ENCODE data around the gene STH. TPM values are rescaled to one million over a fixed set of nuclear protein-coding genes. Genes with fewer than 3 reads are reported as not detected.
"Not testable (repeated sequence)": the region's sequence is repeated elsewhere in the genome, so short reads cannot be mapped to it uniquely, and the experiment has no call there.

STH gene
- total RNA-seq, 1 donor from 2014 or later = 1.7 TPM

DNA sequence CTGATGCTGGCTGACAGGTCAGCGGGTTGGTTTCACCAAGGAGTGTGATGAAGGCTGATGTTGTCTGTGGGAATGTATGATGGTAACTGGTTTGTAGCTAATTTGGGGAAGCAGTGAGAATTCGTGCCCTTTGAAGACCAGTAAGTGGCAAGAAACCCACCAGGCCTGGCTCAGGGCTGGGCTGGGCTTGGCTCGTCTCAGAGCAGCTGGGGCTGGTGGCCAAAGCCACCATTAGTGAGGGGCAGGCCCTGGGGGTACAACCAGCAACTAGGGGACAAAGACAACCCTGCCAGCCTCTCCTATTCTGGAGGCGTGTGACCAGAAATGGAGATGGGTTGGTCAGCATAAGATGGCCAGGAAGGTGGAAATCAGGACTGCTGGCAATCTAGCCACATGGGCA, 13.0 kb upstream of the STH start:
- DNase-seq = no peak

DNA sequence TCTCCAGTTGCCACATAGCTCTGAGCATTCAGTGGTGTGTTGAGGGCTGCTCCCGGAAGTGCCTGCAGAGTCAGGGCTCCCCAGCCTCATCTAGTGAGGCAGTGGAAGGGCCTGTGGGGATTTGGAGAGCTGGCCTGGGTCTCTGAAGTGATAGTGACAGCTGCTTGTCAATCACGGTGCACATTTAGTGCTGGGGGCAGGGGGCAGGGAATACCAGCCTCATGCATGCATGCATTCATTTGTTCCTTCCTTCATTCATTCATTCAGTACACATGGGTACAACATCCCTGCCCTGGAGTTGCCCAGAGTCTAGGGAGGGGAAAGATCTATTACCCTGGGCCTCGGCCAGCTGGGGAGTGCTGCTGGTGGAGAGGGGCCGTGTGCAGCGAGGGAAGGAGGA, 11.3 kb upstream of the STH start:
- no peak for DNase-seq

DNA sequence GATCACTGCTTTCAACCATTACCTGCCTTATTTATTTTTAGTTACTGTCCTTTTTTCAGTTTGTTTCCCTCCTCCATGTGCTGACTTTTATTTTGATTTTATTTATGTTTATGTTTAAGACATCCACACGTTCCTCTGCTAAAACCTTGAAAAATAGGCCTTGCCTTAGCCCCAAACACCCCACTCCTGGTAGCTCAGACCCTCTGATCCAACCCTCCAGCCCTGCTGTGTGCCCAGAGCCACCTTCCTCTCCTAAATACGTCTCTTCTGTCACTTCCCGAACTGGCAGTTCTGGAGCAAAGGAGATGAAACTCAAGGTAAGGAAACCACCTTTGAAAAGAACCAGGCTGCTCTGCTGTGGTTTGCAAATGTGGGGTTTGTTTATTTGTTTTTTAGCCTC, 9.3 kb upstream of the STH start:
- DNase-seq = no peak

DNA sequence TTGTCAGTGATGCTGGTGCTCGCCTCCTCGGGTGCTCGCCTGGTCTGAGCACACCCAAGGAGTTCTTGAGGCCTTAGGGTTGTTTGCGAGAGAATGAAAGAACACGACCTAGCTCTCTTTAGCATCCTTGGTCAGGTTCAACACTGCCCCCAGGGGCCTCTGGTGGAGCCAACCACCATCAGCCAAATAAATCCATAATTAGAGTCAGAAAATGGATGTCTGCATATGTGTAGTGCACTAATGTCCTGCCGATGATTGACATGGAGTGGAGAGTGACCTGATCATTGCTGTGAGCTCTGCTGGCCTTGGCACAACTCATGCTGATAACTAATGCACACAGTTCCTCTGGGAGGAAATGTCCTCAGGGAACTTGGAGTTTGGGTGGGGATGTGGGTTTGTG, 8.2 kb upstream of the STH start:
- no peak for DNase-seq

DNA sequence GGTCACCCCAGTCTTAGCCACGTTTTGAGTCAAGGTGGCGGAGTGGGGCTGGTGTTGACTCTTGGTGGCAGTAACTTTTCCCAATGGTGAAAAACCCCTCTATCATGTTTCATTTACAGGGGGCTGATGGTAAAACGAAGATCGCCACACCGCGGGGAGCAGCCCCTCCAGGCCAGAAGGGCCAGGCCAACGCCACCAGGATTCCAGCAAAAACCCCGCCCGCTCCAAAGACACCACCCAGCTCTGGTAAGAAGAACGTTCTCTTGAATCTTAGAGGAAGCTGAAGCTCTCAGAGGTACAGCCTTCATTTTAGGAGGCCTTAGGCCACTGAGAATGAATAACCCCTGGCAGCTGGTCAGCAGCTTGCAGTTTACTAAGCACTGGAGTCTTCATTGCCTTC, 7.7 kb upstream of the STH start:
- no peak for DNase-seq

DNA sequence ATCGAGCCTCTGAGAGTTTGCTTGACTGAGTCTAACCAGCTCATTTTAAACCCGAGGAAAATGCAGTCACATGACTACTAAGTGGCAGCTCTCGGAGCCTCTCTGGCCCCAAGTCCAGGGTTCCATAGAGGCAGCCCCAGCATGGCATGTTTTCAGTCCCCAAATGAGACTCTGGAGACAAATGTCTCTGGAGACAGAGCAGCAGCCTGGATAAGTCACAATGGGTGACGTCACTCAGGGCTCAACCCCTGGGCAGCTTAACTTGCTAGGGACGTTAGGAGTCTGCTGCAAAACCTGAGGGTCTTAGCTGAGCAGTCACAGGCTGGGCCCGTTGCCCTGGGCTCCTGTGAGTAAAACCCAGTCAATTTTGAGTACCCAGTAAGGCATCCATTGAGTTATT, 6.9 kb upstream of the STH start:
- DNase-seq = no peak

DNA sequence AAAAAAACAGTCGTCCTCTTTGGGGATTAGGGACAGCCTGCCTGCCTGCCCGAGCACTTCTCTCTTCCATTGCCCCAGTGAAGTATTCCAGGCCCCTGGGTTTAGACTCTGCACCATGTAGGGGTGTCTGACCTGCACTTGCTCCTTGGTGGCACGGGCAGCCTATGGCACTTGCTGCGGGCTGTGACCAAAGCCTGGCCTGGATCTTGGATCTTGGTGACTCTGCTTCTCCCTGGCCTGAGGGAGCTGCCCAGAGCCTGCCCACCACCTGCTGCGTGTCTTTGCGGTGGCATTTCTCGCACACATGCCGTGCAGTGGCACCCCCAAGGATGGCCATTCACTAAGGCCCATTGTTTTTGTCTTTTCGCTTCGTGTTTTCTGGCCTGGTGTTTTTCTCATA, 6.1 kb upstream of the STH start:
- no peak for DNase-seq

DNA sequence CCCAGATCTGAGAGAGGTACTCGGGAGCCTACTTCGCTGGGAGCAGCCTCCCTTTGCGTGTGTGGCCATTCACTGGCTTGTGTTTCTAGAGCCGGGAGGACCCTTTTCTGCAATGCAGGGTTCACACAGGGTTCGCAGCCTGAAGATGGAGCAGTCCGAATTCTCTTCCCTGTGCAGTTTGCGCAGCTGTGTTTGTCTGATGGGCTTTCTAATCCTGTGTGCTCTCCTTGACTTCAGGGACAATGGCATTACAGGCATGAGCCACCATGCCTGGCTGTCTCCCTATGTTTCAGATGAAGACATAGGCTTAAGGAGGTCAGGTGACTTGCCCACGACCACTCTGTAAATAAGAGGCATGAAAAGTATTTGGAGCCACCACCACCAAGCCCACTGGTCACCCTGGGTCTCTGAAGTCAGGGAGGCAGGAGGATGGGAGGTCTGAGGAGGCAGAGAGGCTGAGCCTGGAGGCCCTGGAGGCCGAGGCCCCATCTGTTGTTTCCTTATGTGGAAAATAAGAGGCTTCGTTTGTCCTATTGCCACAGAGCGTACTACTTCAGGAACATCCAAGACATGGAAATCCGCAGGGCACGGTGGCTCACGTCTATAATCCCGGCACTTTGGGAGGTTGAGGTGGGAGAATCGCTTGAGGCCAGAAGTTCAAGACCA, 5.0 kb upstream of the STH start:
- no peak for DNase-seq

DNA sequence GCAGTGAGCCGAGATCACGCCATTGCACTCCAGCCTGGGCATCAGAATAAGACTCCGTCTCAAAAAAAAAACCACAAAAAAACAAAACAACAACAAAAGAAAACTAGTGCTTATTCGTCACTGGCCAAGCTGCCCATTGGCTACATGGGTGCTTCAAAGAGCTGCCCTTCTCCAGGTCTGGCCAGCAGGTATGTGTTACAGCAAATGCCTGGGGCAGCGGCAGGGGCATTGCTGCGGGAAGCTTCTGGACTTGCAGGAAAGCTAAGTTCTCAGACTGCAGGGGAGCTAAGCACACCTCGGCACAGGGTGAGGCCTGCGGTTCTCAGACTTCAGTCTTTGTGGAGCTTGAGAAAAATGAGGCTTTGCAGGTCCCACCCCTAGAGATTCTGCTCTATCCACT, 4.1 kb upstream of the STH start:
- DNase-seq = no peak

DNA sequence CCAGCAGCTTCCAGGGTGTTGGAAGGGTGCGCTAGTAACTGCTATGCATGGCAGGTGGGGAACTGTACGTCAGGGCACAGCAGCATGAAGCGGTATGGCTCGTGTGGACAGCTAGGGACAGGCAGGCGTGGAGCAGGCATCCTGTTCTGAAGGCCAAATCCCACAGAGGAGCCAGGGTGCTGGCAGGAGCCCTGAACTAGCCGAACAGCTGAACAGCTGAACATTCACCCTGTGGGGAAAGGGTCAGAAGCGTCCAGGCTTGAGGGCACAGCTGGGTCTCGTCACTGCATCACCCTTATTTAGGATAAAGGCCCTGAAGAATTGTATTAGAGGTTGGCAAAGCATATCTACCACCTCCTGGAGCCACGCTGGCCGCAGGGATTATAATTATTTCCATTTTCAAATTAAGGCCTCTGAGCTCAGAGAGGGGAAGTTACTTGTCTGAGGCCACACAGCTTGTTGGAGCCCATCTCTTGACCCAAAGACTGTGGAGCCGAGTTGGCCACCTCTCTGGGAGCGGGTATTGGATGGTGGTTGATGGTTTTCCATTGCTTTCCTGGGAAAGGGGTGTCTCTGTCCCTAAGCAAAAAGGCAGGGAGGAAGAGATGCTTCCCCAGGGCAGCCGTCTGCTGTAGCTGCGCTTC, 3.3 kb upstream of the STH start:
- peak; percentile 45 for DNase-seq

DNA sequence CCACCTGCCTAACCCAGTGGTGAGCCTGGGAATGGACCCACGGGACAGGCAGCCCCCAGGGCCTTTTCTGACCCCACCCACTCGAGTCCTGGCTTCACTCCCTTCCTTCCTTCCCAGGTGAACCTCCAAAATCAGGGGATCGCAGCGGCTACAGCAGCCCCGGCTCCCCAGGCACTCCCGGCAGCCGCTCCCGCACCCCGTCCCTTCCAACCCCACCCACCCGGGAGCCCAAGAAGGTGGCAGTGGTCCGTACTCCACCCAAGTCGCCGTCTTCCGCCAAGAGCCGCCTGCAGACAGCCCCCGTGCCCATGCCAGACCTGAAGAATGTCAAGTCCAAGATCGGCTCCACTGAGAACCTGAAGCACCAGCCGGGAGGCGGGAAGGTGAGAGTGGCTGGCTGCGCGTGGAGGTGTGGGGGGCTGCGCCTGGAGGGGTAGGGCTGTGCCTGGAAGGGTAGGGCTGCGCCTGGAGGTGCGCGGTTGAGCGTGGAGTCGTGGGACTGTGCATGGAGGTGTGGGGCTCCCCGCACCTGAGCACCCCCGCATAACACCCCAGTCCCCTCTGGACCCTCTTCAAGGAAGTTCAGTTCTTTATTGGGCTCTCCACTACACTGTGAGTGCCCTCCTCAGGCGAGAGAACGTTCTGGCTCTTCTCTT, 2.6 kb upstream of the STH start:
- no peak for DNase-seq

DNA sequence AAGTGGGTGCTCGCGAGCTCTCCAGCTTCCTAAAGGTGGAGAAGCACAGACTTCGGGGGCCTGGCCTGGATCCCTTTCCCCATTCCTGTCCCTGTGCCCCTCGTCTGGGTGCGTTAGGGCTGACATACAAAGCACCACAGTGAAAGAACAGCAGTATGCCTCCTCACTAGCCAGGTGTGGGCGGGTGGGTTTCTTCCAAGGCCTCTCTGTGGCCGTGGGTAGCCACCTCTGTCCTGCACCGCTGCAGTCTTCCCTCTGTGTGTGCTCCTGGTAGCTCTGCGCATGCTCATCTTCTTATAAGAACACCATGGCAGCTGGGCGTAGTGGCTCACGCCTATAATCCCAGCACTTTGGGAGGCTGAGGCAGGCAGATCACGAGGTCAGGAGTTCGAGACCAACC, 1.9 kb upstream of the STH start:
- no peak for DNase-seq

DNA sequence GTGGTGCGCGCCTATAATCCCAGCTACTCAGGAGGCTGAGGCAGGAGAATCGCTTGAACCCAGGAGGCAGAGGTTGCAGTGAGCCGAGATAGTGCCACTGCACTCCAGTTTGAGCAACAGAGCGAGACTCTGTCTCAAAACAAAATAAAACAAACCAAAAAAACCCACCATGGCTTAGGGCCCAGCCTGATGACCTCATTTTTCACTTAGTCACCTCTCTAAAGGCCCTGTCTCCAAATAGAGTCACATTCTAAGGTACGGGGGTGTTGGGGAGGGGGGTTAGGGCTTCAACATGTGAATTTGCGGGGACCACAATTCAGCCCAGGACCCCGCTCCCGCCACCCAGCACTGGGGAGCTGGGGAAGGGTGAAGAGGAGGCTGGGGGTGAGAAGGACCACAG, 1.4 kb upstream of the STH start:
- no peak for DNase-seq

DNA sequence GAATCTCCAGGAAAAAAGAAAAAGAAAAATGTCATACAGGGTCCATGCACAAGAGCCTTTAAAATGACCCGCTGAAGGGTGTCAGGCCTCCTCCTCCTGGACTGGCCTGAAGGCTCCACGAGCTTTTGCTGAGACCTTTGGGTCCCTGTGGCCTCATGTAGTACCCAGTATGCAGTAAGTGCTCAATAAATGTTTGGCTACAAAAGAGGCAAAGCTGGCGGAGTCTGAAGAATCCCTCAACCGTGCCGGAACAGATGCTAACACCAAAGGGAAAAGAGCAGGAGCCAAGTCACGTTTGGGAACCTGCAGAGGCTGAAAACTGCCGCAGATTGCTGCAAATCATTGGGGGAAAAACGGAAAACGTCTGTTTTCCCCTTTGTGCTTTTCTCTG, 845 bp downstream of the STH start:
- no peak for DNase-seq

DNA sequence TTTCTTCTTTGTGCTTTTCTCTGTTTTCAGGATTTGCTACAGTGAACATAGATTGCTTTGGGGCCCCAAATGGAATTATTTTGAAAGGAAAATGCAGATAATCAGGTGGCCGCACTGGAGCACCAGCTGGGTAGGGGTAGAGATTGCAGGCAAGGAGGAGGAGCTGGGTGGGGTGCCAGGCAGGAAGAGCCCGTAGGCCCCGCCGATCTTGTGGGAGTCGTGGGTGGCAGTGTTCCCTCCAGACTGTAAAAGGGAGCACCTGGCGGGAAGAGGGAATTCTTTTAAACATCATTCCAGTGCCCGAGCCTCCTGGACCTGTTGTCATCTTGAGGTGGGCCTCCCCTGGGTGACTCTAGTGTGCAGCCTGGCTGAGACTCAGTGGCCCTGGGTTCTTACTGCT, 1.2 kb downstream of the STH start:
- no peak for DNase-seq

DNA sequence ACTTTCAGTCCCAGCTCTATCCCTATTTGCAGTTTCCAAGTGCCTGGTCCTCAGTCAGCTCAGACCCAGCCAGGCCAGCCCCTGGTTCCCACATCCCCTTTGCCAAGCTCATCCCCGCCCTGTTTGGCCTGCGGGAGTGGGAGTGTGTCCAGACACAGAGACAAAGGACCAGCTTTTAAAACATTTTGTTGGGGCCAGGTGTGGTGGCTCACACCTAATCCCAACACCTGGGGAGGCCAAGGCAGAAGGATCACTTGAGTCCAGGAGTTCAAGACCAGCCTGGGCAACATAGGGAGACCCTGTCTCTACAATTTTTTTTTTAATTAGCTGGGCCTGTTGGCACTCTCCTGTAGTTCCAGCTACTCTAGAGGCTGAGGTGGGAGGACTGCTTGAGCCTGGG, 1.7 kb downstream of the STH start:
- DNase-seq = no peak

DNA sequence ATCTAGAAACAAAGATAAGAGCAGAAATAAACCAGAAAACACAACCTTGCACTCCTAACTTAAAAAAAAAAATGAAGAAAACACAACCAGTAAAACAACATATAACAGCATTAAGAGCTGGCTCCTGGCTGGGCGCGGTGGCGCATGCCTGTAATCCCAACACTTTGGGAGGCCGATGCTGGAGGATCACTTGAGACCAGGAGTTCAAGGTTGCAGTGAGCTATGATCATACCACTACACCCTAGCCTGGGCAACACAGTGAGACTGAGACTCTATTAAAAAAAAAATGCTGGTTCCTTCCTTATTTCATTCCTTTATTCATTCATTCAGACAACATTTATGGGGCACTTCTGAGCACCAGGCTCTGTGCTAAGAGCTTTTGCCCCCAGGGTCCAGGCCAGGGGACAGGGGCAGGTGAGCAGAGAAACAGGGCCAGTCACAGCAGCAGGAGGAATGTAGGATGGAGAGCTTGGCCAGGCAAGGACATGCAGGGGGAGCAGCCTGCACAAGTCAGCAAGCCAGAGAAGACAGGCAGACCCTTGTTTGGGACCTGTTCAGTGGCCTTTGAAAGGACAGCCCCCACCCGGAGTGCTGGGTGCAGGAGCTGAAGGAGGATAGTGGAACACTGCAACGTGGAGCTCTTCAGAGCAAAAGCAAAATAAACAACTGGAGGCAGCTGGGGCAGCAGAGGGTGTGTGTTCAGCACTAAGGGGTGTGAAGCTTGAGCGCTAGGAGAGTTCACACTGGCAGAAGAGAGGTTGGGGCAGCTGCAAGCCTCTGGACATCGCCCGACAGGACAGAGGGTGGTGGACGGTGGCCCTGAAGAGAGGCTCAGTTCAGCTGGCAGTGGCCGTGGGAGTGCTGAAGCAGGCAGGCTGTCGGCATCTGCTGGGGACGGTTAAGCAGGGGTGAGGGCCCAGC, 2.6 kb downstream of the STH start:
- DNase-seq = no peak

DNA sequence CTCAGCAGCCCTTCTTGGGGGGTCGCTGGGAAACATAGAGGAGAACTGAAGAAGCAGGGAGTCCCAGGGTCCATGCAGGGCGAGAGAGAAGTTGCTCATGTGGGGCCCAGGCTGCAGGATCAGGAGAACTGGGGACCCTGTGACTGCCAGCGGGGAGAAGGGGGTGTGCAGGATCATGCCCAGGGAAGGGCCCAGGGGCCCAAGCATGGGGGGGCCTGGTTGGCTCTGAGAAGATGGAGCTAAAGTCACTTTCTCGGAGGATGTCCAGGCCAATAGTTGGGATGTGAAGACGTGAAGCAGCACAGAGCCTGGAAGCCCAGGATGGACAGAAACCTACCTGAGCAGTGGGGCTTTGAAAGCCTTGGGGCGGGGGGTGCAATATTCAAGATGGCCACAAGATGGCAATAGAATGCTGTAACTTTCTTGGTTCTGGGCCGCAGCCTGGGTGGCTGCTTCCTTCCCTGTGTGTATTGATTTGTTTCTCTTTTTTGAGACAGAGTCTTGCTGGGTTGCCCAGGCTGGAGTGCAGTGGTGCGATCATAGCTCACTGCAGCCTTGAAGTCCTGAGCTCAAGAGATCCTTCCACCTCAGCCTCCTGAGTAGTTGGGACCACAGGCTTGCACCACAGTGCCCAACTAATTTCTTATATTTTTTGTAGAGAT, 3.4 kb downstream of the STH start:
- peak; percentile 86 for DNase-seq

DNA sequence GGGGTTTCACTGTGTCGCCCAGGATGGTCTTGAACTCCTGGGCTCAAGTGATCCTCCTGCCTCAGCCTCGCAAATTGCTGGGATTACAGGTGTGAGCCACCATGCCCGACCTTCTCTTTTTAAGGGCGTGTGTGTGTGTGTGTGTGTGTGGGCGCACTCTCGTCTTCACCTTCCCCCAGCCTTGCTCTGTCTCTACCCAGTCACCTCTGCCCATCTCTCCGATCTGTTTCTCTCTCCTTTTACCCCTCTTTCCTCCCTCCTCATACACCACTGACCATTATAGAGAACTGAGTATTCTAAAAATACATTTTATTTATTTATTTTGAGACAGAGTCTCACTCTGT, 3.9 kb downstream of the STH start:
- DNase-seq = no peak

DNA sequence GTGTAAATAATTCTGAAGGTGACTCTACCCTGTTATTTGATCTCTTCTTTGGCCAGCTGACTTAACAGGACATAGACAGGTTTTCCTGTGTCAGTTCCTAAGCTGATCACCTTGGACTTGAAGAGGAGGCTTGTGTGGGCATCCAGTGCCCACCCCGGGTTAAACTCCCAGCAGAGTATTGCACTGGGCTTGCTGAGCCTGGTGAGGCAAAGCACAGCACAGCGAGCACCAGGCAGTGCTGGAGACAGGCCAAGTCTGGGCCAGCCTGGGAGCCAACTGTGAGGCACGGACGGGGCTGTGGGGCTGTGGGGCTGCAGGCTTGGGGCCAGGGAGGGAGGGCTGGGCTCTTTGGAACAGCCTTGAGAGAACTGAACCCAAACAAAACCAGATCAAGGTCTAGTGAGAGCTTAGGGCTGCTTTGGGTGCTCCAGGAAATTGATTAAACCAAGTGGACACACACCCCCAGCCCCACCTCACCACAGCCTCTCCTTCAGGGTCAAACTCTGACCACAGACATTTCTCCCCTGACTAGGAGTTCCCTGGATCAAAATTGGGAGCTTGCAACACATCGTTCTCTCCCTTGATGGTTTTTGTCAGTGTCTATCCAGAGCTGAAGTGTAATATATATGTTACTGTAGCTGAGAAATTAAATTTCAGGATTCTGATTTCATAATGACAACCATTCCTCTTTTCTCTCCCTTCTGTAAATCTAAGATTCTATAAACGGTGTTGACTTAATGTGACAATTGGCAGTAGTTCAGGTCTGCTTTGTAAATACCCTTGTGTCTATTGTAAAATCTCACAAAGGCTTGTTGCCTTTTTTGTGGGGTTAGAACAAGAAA, 5.1 kb downstream of the STH start:
- peak; percentile 83 for DNase-seq

DNA sequence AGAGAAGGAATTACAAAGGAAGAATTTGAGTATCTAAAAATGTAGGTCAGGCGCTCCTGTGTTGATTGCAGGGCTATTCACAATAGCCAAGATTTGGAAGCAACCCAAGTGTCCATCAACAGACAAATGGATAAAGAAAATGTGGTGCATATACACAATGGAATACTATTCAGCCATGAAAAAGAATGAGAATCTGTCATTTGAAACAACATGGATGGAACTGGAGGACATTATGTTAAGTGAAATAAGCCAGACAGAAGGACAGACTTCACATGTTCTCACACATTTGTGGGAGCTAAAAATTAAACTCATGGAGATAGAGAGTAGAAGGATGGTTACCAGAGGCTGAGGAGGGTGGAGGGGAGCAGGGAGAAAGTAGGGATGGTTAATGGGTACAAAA, 7.0 kb downstream of the STH start:
- DNase-seq = not testable (repeated sequence)
